H1 (cell line): Measurements from ENCODE around the gene TBX6. TPM values are rescaled to one million over a fixed set of nuclear protein-coding genes. Genes with fewer than 3 reads are reported as not detected.

Experiments used
- CTCF ChIA-PET: fragments of 300-600 bp; sonication (Branson Sonifier 250); formaldehyde crosslinking; loops from one replicate; lab custom pipeline; 2021; ENCODE audit not compliant: partially characterized antibody; lab: Charles Lee
- POLR2A ChIA-PET: fragments of 300-600 bp; sonication (Branson Sonifier 250); formaldehyde crosslinking; loops from one replicate; lab custom pipeline; 2021; ENCODE audit warnings: inconsistent platforms; ENCODE audit not compliant: partially characterized antibody; lab: Charles Lee
- DNase-seq, 2 experiments: peaks; one replicate each; pipeline versions ENCODE4 v3.0.0 to v3.0.0-alpha.2; 2010 to 2022; ENCODE audit warnings: low spot score in 2 of 2, low read depth in 1 of 2, mixed read lengths in 1 of 2
- FAIRE-seq: peaks from 2 replicates; lab custom pipeline; 2011; peaks lifted over from hg19 to GRCh38; lab: Jason Lieb, UNC
- H2AFZ ChIP-seq: 2 replicates; pipeline ENCODE4 v1.8.1; 2012; ENCODE audit warnings: low read length, inconsistent platforms
- H2AK5ac ChIP-seq: 2 replicates; pipeline ENCODE4 v1.6.1; 2013; ENCODE audit warnings: low read depth, low read length
- H2BK120ac ChIP-seq: replicated peaks from 2 replicates; pipeline ENCODE3; 2013; ENCODE audit warnings: low read depth, low read length, inconsistent platforms
- H2BK12ac ChIP-seq: 2 replicates; pipeline ENCODE4 v1.6.1; 2013; ENCODE audit warnings: low read depth, low read length
- H2BK15ac ChIP-seq: 2 replicates; pipeline ENCODE4 v1.6.1; 2013; ENCODE audit warnings: low read length
- H2BK20ac ChIP-seq: 2 replicates; pipeline ENCODE4 v1.6.1; 2013; ENCODE audit warnings: low read length
- H2BK5ac ChIP-seq: 2 replicates; pipeline ENCODE4 v1.6.1; 2013; ENCODE audit warnings: low read depth, low read length
- H3K14ac ChIP-seq: 2 replicates; pipeline ENCODE4 v1.6.1; 2013; ENCODE audit warnings: inconsistent platforms; ENCODE audit not compliant: insufficient read length
- H3K18ac ChIP-seq: 2 replicates; pipeline ENCODE4 v1.6.1; 2013; ENCODE audit warnings: low read length; ENCODE audit errors: extremely low read depth
- H3K23ac ChIP-seq: 2 replicates; pipeline ENCODE4 v1.6.1; 2013; ENCODE audit warnings: inconsistent platforms; ENCODE audit not compliant: insufficient read length
- H3K23me2 ChIP-seq: 2 replicates; pipeline ENCODE4 v1.6.1; 2013; ENCODE audit warnings: low read depth, low read length
- H3K27ac ChIP-seq: 2 replicates; pipeline ENCODE4 v1.6.1; 2011; ENCODE audit warnings: low read depth, low read length, inconsistent platforms
- H3K27me3 ChIP-seq, 4 experiments: replicated peaks in 1 of 4; 1 replicate in 1 of 4; 2 replicates in 3 of 4; pipeline versions ENCODE4 v1.6.1 to v1.8.1; 2011 to 2013; ENCODE audit warnings: low read length in 3 of 4, mild to moderate bottlenecking in 3 of 4, inconsistent platforms in 2 of 4, mixed read lengths in 2 of 4, moderate library complexity in 1 of 4; ENCODE audit not compliant: control insufficient read depth in 3 of 4, insufficient read depth in 3 of 4; ENCODE audit errors: extremely low read depth in 1 of 4
- H3K36me3 ChIP-seq, 4 experiments: 2 replicates each; pipeline versions ENCODE4 v1.6.1 to v1.8.1; 2011 to 2013; ENCODE audit warnings: mild to moderate bottlenecking in 4 of 4, low read length in 3 of 4, moderate library complexity in 2 of 4, control low read depth in 1 of 4, inconsistent platforms in 1 of 4; ENCODE audit not compliant: insufficient read depth in 4 of 4, control insufficient read depth in 2 of 4
- H3K4ac ChIP-seq: replicated peaks from 2 replicates; pipeline ENCODE3; 2013; ENCODE audit warnings: low read length, low read depth, mixed read lengths, inconsistent platforms; ENCODE audit not compliant: insufficient read length
- H3K4me1 ChIP-seq, 4 experiments: replicated peaks in 1 of 4; 1 replicate in 1 of 4; 2 replicates in 3 of 4; pipeline versions ENCODE4 v1.6.1 to v1.8.1; 2011 to 2013; ENCODE audit warnings: low read length in 3 of 4, inconsistent platforms in 2 of 4, mixed read lengths in 1 of 4; ENCODE audit not compliant: insufficient read depth in 4 of 4, control insufficient read depth in 3 of 4
- H3K4me2 ChIP-seq, 2 experiments: 2 replicates each; pipeline versions ENCODE4 v1.6.1 to v1.8.1; 2011 to 2013; ENCODE audit warnings: low read depth in 2 of 2, low read length in 2 of 2, control low read depth in 1 of 2, inconsistent platforms in 1 of 2, mild to moderate bottlenecking in 1 of 2; ENCODE audit not compliant: insufficient read depth in 1 of 2
- H3K4me3 ChIP-seq, 4 experiments: fragments of 200-600, 300-600 bp in 1 of 4; sonication (generic), shearing (Covaris generic), sonication (Bioruptor Twin) in 1 of 4; 2 replicates each; pipeline versions ENCODE4 v1.5.1 to v1.8.1; 2011 to 2016; ENCODE audit warnings: low read length in 4 of 4, low read depth in 3 of 4, control low read depth in 2 of 4, inconsistent platforms in 2 of 4, mild to moderate bottlenecking in 2 of 4, mixed read lengths in 1 of 4, moderate library complexity in 1 of 4; ENCODE audit not compliant: insufficient read depth in 2 of 4; ENCODE audit errors: extremely low read depth in 1 of 4
- H3K56ac ChIP-seq: replicated peaks from 2 replicates; pipeline ENCODE3; 2013; ENCODE audit warnings: low read depth, mild to moderate bottlenecking, mixed read lengths, low read length, inconsistent platforms; ENCODE audit not compliant: insufficient read length
- H3K79me1 ChIP-seq: 2 replicates; pipeline ENCODE4 v1.6.1; 2013; ENCODE audit warnings: low read depth, low read length, control low read depth
- H3K79me2 ChIP-seq, 2 experiments: 2 replicates each; pipeline versions ENCODE4 v1.6.1 to v1.8.1; 2012 to 2013; ENCODE audit warnings: low read length in 2 of 2, mild to moderate bottlenecking in 2 of 2, inconsistent platforms in 1 of 2; ENCODE audit not compliant: insufficient read depth in 2 of 2, control insufficient read depth in 1 of 2
- H3K9ac ChIP-seq, 4 experiments: replicated peaks in 1 of 4; 1 replicate in 1 of 4; 2 replicates in 3 of 4; pipeline versions ENCODE4 v1.6.1 to v1.8.1; 2011 to 2013; ENCODE audit warnings: low read depth in 3 of 4, low read length in 3 of 4, control low read depth in 2 of 4, mild to moderate bottlenecking in 2 of 4, moderate library complexity in 2 of 4, inconsistent platforms in 1 of 4; ENCODE audit errors: extremely low read depth in 1 of 4
- H3K9me3 ChIP-seq, 2 experiments: 2 replicates each; pipeline versions ENCODE4 v1.6.1 to v1.8.1; 2012 to 2013; ENCODE audit warnings: mild to moderate bottlenecking in 2 of 2, moderate library complexity in 2 of 2, control low read depth in 1 of 2, inconsistent platforms in 1 of 2, low read depth in 1 of 2, low read length in 1 of 2, mixed read lengths in 1 of 2; ENCODE audit not compliant: insufficient read depth in 2 of 2
- H4K20me1 ChIP-seq, 2 experiments: replicated peaks in 1 of 2; 2 replicates each; pipeline versions ENCODE3 to v1.8.1; 2011 to 2013; ENCODE audit warnings: inconsistent platforms in 2 of 2, low read length in 2 of 2, mild to moderate bottlenecking in 1 of 2; ENCODE audit not compliant: insufficient read depth in 2 of 2, control insufficient read depth in 1 of 2
- H4K5ac ChIP-seq: 2 replicates; pipeline ENCODE4 v1.6.1; 2013; ENCODE audit warnings: low read length, low read depth, mixed read lengths, inconsistent platforms; ENCODE audit not compliant: insufficient read length
- H4K8ac ChIP-seq: 2 replicates; pipeline ENCODE4 v1.8.0; 2013; ENCODE audit warnings: mild to moderate bottlenecking, moderate library complexity, low read length, inconsistent platforms; ENCODE audit not compliant: insufficient read depth; ENCODE audit errors: extremely low read depth
- H4K91ac ChIP-seq: replicated peaks from 2 replicates; pipeline ENCODE3; 2013; ENCODE audit warnings: low read length, mixed read lengths, inconsistent platforms; ENCODE audit not compliant: insufficient read length
- ASH2L ChIP-seq: fragments of 200-600, 300-600 bp; sonication (generic); IDR thresholded peaks from one replicate; pipeline ENCODE4 v1.7.1; 2017; ENCODE audit warnings: low read length
- BRCA1 ChIP-seq: IDR thresholded peaks from 2 replicates; pipeline ENCODE4 v1.6.1; 2012; ENCODE audit warnings: low read depth, low read length, improper control_type of control experiment
- CTBP2 ChIP-seq: IDR thresholded peaks from 2 replicates; pipeline ENCODE4 v1.7.0; 2011; ENCODE audit warnings: borderline replicate concordance, mild to moderate bottlenecking, moderate library complexity, mixed read lengths, low read length; ENCODE audit not compliant: insufficient read depth, insufficient read length
- FOSL1 ChIP-seq: IDR thresholded peaks from 2 replicates; pipeline ENCODE4 v1.6.1; 2011; ENCODE audit warnings: mild to moderate bottlenecking, low read depth, low read length, moderate library complexity; ENCODE audit not compliant: insufficient read depth
- PHF8 ChIP-seq: fragments of 200-600 bp; sonication (generic); conservative IDR thresholded peaks from 2 replicates; pipeline ENCODE4 v1.7.1; 2012; ENCODE audit warnings: low read depth, mild to moderate bottlenecking, inconsistent platforms, low read length, moderate library complexity
- RNF2 ChIP-seq: fragments of 200-900, 300-1000 bp; sonication (generic); IDR thresholded peaks from 2 replicates; pipeline ENCODE4 v1.7.1; 2016; ENCODE audit warnings: borderline replicate concordance, low read depth, mild to moderate bottlenecking, antibody characterized with exemption, low read length; ENCODE audit not compliant: poor library complexity, severe bottlenecking; ENCODE audit errors: missing control alignments
- TAF1 ChIP-seq: IDR thresholded peaks from 2 replicates; pipeline ENCODE4 v1.6.1; 2011; ENCODE audit warnings: mild to moderate bottlenecking, low read depth, low read length
- TAF7 ChIP-seq: optimal IDR thresholded peaks from 2 replicates; pipeline ENCODE3; 2011; ENCODE audit warnings: low read depth, mild to moderate bottlenecking, inconsistent platforms, low read length, moderate library complexity, borderline replicate concordance
- TBP ChIP-seq: IDR thresholded peaks from 2 replicates; pipeline ENCODE4 v1.6.1; 2011; ENCODE audit warnings: low read depth, low read length, improper control_type of control experiment
- WGBS, 2 experiments: shearing (Covaris generic) in 1 of 2; methylation state at CpG; one replicate each; pipeline versions ENCODE4 v1.1.6 to v1.1.7; 2013 to 2015; ENCODE audit warnings: low lambda C conversion rate in 2 of 2, mixed read lengths in 2 of 2, inconsistent platforms in 1 of 2, low coverage in 1 of 2, missing lambda C conversion rate in 1 of 2; ENCODE audit not compliant: insufficient replicate concordance in 2 of 2, insufficient coverage in 1 of 2, insufficient read length in 1 of 2; ENCODE audit errors: extremely low coverage in 1 of 2, missing lambda C conversion rate in 1 of 2; 5-methylcytosine and 5-hydroxymethylcytosine counted together
- polyA plus RNA-seq, 7 experiments: library from polyadenylated mRNA; depleted of rRNA in 3 of 7; stranded (reverse) in 5 of 7; unstranded in 2 of 7; fragments of >200 nt in 5 of 7; fragments of 200-250 nt in 2 of 7; gene quantifications; 1 replicate in 5 of 7; 2 replicates in 1 of 7; 4 replicates in 1 of 7; pipeline versions ENCODE4 v1.2.1 to v1.2.3, GENCODE V29; 2011 to 2013; ENCODE audit warnings: missing spikeins in 2 of 7, mixed read lengths in 2 of 7
- total RNA-seq: library from RNA; stranded (reverse); fragmentation: NEBNext Ultra II Directional; extraction: Animal tissue kit (Norgen Biotek cat#: 25700); gene quantifications from 2 replicates; pipeline ENCODE4 v1.2.1, GENCODE V29; 2021
- TF ChIP-seq, protein P1 (sequence below): IDR thresholded peaks from 2 replicates; pipeline ENCODE4 v1.6.1; 2012; ENCODE audit warnings: inconsistent platforms
- TF ChIP-seq, protein P2 (sequence below): IDR thresholded peaks from 2 replicates; pipeline ENCODE4 v1.6.1; 2012; ENCODE audit warnings: inconsistent platforms

The TBX6 gene
- total and polyA plus RNA-seq, 2 of the 8 experiments (the other 6 are each of a cell fraction or from before 2014, with no cell fraction given) = 2.2 to 2.8 TPM

DNA sequence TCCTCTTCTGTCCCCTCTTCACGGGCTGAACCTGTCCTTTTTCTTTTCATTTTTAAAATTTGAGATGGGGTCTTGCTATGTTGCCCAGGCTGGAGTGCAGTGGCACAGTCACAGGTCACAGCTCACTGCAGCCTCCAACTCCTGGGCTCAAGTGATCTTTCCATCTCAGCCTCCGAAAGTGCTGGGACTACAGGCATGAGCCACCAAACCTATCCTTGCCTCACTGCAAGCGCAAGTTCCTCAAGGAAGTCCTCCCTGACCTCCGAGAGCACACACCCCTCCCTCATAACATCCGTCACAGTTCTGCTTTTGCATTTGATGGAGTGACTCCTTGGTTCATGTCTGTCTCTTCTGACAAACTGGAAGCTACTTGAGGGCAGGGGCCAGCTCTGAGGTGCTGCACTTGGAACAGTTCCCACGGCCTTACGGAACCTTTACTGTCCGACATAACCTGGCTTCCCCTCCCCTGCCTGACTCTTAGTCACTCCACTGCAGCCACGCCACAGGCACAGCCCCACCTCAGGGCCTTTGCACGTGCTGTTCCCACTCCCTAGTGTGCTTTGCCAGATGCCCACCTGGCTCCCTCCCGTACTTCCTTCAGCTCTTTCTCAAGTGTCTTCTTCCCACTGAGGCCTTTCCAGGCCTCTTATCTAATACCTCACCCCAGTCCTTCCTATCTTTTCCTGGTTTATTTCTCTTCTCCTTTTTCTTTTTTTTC, 4.4 kb downstream of the TBX6 start:
- Histone ChIP-seq H4K91ac (no peak overlapping the region), H3K18ac (no peak overlapping the region), H3K36me3 (peaks cover 17 to 35% (median 24%) of the 10 kb centered on the region in 4 experiments), H2AFZ (no peak overlapping the region), H3K79me2 (no peaks in the 10 kb centered on the region), H3K4ac (no peak overlapping the region), H3K4me2 (no peak overlapping the region), H3K23ac (no peak overlapping the region), H2BK12ac (no peak overlapping the region), H3K27ac (no peak overlapping the region), H2BK15ac (no peak overlapping the region), H3K4me1 (peaks cover 0 to 4% (median 0%) of the 10 kb centered on the region in 4 experiments; a peak in 3 of 7 replicates), H2BK120ac (no peak overlapping the region), H3K27me3 (peaks cover 0 to 3% (median 0%) of the 10 kb centered on the region in 4 experiments; a peak in 1 of 7 replicates), H2BK5ac (no peak overlapping the region), H3K56ac (no peak overlapping the region), H4K5ac (no peak overlapping the region), H3K23me2 (peaks cover 12% of the 10 kb centered on the region; the same call in 1 of the 2 replicates), H3K14ac (no peak overlapping the region), H4K8ac (no peak overlapping the region), H3K9me3 (no peaks in the 10 kb centered on the region), H3K79me1 (no peaks in the 10 kb centered on the region), H2BK20ac (no peak overlapping the region), H2AK5ac (no peak overlapping the region), H3K9ac (no peak overlapping the region), H3K4me3 (no peak overlapping the region), H4K20me1 (peaks cover 7 to 9% of the 10 kb centered on the region in 2 experiments)
- DNase-seq (no peak), FAIRE-seq (no peak)
- 93% methylated on average over 11 of the region's 11 CpGs; no CpG with 5 or more reads in 1 of the 2 experiments for WGBS, 2 experiments
- POLR2A ChIA-PET = interaction anchor here (2.6 to 14.0 kb wide), 2 partner anchors 9 to 15 kb away, joined by 6 to 353 read pairs; partner anchors contain the start of genes ALDOA and PPP4C
- CTCF ChIA-PET = interaction anchor here (1.2 to 7.7 kb wide), 2 partner anchors 25 to 56 kb away, joined by 3 to 90 read pairs; partner anchors contain the start of gene GDPD3
- TF ChIP-seq TAF1 (no peak), TBP (no peak), RNF2 (no peak), FOSL1 (no peak), TAF7 (no peak), ASH2L (no peak), BRCA1 (no peak), PHF8 (no peak), CTBP2 (no peak)
- TF ChIP-seq, protein P1, sequence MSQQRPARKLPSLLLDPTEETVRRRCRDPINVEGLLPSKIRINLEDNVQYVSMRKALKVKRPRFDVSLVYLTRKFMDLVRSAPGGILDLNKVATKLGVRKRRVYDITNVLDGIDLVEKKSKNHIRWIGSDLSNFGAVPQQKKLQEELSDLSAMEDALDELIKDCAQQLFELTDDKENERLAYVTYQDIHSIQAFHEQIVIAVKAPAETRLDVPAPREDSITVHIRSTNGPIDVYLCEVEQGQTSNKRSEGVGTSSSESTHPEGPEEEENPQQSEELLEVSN = no peak
- TF ChIP-seq, protein P2, sequence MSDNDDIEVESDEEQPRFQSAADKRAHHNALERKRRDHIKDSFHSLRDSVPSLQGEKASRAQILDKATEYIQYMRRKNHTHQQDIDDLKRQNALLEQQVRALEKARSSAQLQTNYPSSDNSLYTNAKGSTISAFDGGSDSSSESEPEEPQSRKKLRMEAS = no peak
